ENCODE measurements around the gene GNA15.
"Not testable (repeated sequence)": the region's sequence is repeated elsewhere in the genome, so short reads cannot be mapped to it uniquely, and the experiment has no call there.

The GNA15 gene

GRCh38 chr19:3193256-3194105, 57.6 kb downstream of the GNA15 start:
- DNase-seq: no peak

- DNase-seq: no peak
These were observed 58.6 kb downstream of the GNA15 start for GRCh38 chr19:3194106-3195087.

- DNase-seq: no peak
These were observed 60.5 kb downstream of the GNA15 start for GRCh38 chr19:3196064-3196932.

GRCh38 chr19:3196933-3197205, 61.0 kb downstream of the GNA15 start:
- DNase-seq: no peak

- DNase-seq: no peak
These were observed 63.3 kb downstream of the GNA15 start for GRCh38 chr19:3198901-3199700.

GRCh38 chr19:3201072-3201700, 65.4 kb downstream of the GNA15 start:
- DNase-seq: no peak

GRCh38 chr19:3201911-3202310, 66.1 kb downstream of the GNA15 start:
- DNase-seq: no peak

GRCh38 chr19:3202346-3202745, 66.5 kb downstream of the GNA15 start:
- DNase-seq: no peak

GRCh38 chr19:3202895-3203294, 67.1 kb downstream of the GNA15 start:
- DNase-seq: not testable (repeated sequence)

- no peak for DNase-seq
These were observed 68.2 kb downstream of the GNA15 start for GRCh38 chr19:3203805-3204645.

GRCh38 chr19:3204646-3205275, 68.9 kb downstream of the GNA15 start:
- DNase-seq: no peak

- DNase-seq: no peak
These were observed 70.6 kb downstream of the GNA15 start for GRCh38 chr19:3206216-3206953.

GRCh38 chr19:3207461-3208242, 71.8 kb downstream of the GNA15 start:
- no peak for DNase-seq

GRCh38 chr19:3208317-3209207, 72.7 kb downstream of the GNA15 start:
- no peak for DNase-seq

GRCh38 chr19:3210347-3211017, 74.6 kb downstream of the GNA15 start:
- DNase-seq: peak; percentile 6

- DNase-seq: no peak
These were observed 75.4 kb downstream of the GNA15 start for GRCh38 chr19:3211191-3211590.

- no peak for DNase-seq
These were observed 77.3 kb downstream of the GNA15 start for GRCh38 chr19:3213159-3213558.

Measured in NCI-H1105 treated with DMSO at 0.1 percent for 48 hours (cell line).